LoVo (cell line): ENCODE data around the gene BZW2.

Experiments
- DNase-seq: peaks from one replicate; pipeline ENCODE4 v3.0.0-alpha.2; 2016; ENCODE audit warnings: low spot score

BZW2 gene

DNA sequence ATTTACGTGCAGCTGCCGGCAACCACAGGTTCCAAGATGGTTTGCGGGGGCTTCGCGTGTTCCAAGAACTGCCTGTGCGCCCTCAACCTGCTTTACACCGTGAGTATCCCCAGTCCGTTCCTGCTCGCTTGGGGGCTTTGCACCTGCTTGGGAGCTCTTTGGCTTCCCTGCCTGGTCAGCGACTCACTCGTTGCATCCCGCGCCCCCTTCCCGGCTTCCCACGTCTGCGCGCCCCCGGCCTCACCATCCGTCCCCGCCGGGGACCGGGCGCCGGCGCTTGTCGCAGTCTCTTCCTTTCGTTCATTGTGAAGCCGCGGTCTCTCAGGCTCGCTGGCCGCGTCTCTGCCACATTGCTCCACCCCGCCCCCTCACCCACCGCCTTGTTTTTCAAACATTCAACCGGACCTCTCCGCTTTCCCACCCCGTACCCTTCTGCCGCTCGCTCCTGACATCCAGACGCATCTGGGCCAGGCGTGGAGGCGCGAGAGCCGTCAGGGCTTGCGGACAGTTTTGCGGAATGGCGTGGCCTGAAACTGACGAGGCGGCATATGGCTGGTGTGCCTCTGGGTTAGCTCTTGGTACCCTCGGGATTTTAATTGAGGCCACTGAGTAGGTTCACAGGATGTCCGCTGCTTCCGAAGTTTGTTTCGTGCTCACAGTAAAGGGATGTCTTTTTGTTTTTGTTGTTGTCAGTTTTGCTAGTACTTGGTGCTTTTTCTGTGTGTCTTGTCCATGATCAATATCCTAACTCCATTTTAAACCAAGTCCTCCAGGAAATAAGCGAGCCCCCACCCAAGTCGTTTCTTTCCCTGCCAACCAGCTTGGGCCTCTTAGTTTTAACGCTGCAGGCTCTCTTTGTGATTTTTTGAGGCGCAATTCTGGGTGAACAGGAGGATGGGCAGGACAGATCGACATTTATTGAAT, 108.2 kb downstream of the BZW2 start:
- DNase-seq = peak; percentile 45

- no peak for DNase-seq
These were observed 108.9 kb downstream of the BZW2 start for GRCh38 chr7:16754856-16755317.

GRCh38 chr7:16755397-16755796, 109.4 kb downstream of the BZW2 start:
- no peak for DNase-seq
